GM19239 (cell line): ENCODE measurements around the gene ALCAM.

ENCODE experiments used
- DNase-seq: peaks from one replicate; pipeline ENCODE4 v3.0.0; 2011; ENCODE audit warnings: low spot score; ENCODE audit not compliant: insufficient read length
- FAIRE-seq: peaks from 2 replicates; lab custom pipeline; 2011; peaks lifted over from hg19 to GRCh38; lab: Jason Lieb, UNC

Gene ALCAM

DNA sequence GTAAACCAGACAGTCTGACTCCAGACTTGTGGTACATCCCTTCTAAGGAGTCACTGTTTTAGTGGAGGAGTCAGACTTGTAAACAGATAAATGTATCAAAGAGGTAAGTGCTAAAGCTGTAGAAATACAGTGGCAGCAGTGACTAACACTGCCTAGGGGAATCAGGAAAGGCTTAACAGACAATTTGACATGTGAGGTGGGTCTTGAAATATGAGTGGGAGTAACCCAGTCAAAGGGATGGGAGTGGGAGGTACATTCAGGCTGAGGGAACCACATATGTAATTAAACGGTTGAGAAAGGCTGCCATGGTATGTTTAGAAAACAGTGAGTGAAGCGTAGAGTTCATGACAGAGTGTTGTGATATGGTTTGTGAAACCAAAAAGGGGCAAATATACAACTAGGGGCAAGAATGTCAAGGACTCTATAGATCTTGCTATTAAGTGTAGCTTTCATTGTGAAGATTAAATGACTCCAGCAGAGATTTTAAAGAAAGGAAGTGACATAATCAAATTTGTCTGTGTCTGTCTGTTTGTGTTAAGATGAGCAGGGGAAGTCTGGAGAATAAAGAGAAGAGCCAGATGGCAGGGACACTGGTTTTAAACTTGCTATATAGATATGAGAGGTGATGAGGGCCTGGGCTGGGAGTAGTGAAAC is 11.2 kb upstream of the ALCAM start:
- no peak for FAIRE-seq
- DNase-seq: no peak

DNA sequence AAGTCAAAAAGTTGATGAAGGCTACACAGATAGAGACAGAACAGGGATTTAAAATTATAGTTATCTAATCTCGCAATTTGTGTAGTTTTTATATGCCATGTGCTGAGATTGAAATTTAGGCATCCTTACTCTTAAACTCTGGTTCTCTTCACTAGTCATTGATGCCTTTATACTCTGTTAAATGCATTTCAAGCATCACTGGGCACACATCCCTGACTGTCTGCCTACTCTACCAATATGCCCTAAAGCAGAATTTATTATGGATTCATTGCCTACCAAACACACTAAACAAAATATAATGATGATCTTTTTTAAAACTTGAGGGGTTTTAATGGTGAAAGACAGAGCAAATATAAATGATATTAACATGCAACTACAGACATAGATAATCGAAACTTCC is 10.3 kb upstream of the ALCAM start:
- no peak for DNase-seq
- no peak for FAIRE-seq

DNA sequence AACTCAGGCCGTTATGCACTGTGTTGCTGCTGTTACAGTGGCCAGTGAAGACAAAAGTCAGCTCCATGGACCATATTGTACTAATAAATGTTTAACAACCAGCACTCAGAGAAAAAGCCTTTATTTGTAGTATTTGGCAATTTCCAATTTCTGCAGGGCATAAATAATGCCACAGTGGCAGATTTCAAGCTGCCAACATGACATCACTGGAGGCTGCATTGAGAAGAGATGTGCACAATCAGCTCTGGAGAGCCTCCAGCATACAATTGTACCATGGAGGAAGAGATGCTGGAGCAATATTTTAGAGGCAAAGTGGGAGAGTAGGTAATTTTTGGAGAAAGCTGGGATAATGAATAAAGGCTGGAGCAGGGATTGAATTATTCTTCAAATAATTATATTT is 9.7 kb upstream of the ALCAM start:
- DNase-seq (no peak), FAIRE-seq (no peak)

DNA sequence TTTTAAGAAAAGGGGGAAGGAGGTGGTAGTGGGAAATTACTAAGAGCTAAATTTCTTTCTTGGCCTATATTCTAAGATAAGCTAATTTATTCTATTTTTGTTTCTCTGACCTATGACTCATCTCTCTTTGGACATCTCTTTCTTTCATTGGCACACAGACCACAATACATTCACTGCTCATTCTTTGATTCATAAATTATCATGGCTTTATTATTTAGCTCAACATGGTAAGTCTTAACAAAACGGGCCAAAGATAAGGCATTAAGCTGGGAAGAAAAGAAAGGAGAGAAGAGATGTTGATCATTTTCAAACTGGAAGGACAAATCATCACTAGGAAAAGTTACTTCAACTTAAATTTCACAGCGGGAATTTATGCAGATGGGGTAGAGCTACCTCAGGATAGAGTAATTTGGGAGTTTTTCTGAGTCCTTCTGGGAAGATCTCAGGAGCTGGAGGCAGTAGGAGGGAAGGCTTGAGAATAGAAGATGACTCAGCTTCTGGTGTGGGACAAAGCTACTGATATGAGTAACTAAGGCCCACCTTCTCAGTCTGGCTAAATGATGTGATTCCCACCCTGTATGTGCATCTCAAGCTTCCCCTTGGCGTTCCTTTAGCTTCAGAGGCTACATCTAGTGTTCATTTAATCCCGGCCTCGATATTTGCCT is 7.5 kb upstream of the ALCAM start:
- DNase-seq: no peak
- FAIRE-seq: peak; percentile 11

DNA sequence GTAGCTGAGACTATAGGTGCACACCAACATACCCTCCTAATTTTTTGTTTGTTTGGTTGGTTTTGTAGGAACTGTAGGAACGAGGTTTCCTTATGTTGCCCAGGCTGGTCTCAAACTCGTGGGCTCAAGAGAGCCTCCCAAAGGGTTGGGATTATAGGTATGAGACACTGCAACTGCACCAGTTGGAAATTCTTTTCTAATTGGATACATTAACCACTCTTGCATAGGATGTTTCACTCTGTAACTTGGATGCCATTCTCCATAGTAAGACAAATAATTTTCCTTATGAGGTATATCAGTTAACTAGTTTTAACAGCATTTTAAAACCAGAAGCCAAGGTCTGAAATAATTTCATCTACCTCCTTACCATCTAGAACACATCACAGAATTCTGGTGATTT is 6.7 kb upstream of the ALCAM start:
- no peak for DNase-seq
- no peak for FAIRE-seq

DNA sequence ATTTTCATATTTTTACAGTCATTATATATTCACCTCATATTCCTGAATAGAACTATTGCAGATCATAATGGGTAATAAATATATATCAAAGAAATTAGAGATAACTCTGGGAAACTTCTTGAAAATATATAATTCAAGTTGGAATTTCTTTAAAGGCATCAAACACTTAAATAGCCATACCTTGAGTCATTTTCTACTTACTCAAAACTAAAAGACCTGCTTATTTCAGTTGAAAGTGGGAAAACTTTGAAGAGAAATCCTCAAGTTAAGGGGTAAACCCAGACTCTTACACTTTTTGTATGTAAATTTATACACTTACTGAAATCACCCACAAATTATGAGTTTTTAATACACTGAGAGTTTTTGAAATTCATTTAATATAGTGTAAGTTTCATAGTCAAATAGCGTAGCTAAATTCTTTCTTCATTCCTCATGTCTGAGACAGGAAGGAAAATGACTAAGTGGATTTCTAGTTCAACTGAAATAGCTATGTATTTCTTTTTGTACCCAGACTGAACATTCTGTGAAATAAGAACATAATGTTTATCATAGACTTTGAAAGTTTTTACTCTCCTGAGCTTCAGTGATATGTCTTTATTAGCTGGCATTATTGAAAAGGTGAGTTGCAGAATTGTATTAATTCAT is 4.6 kb upstream of the ALCAM start:
- FAIRE-seq: peak; percentile 23
- no peak for DNase-seq

DNA sequence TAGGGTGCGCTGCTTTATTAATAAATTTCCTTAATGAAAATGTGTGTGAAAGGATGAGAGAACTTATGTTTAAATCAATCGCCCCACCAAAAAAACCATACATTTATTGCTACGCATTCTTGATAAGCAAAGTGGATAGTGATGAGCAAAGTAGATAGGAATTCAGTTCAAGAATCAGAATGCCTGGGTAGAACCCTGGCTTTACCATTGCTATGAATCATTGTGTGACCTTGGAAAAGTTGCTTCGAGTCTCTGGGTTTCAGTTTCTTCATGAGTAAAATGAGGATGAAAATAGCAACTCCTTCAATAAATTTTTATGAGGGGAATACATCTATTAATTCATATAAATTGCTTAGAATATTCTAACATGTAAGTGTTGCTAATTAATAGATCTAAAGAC is 2.6 kb upstream of the ALCAM start:
- no peak for FAIRE-seq
- DNase-seq: no peak

DNA sequence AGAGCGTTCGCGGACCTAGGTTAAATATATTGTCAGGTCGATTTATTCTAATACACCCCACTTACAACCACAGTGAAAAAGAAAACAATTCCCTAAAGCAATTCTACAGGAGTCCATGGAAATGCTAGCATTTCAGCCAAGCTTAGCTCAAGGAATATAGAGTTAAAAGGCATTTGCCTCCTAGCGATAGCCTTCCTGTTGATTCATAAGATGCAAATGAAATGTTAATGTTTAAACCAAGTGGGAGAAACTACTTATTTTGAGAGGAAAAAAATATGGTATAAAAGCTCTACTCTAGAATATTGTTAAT is 1.7 kb upstream of the ALCAM start:
- DNase-seq (no peak), FAIRE-seq (no peak)

DNA sequence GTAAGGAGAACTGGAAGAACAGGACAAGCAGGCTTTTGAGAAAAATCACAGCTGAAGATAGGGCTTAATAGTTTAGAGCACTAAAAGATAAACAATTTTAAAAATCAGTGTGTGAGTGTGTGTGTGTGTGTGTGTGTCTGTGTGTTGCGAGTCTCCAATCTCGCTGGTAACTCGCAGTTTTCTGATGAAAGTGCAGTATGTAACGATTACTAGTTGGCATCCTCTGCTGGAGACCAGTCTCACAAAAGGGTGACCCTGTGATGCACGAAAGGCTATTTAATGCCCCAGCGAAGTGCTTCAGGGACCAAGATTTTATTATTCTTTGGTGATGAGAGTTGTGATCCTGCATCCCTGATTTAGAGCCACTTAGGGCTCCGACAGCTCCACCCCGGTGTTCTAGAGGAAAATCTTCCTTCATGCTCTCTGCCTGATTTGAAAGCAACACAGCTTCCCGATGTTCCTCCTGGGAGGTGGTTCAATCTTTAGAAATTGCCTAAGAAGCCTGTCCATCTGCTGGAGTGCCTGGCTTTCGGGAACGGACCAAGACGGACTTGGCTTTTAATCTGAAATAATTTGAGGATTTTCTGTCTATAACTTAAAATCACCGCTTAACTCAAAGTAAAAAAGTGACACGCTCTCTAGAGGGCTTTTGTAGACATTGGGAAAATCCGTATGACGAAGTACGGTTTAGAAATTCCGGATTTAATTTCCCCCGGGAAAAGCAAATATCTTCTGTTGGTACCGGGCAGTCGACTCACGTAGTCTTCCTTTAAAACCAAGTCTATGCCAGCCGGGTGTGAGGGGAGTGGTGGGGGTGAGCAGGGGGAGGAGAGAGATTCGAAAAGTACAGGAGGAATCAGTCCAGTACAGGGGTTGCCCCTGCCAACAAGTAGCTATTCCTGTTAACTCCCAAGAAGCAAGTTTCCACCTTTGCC is 1.1 kb upstream of the ALCAM start:
- DNase-seq: no peak
- FAIRE-seq: peak; percentile 45

DNA sequence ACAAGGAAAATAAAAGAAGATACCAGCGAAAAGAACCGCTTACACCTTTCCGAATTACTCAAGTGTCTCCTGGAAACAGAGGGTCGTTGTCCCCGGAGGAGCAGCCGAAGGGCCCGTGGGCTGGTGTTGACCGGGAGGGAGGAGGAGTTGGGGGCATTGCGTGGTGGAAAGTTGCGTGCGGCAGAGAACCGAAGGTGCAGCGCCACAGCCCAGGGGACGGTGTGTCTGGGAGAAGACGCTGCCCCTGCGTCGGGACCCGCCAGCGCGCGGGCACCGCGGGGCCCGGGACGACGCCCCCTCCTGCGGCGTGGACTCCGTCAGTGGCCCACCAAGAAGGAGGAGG is 325 bp downstream of the ALCAM start:
- no peak for FAIRE-seq
- no peak for DNase-seq

DNA sequence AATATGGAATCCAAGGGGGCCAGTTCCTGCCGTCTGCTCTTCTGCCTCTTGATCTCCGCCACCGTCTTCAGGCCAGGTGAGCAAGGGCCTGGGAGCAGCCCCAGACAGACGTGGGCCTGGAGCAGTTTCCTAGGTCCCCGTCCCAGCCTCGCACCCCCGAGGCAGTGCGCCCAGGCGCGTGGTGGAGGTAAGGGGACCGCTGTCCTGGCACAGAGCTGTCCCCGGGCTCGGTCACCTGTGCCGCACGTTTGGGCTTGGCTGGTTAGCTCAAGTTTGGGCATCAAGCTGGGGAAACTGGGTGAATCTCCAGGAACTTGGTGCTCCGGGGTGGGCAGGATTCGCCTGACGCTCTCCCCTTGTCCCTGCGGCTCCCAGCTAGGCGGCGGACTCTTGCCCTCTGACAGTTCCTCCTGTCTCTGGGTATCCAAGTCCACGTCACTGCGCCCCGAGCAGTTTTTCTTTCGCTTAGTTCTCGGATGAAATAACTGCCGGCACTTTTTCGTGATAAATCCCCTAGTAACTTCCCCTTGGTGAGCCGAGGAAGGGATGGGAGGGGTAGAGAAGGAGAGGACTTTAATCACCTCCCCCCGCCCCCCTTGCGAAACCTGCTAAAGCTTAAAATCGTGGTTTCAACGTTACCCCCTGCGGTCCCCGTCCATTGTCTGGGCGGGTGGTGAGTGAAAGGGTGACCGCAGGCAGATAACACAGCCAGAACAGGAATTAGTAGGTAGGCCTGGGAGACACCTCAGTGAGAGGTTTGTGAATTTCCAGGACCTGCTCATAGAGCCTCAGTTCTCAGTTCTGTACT is 901 bp downstream of the ALCAM start:
- DNase-seq (no peak), FAIRE-seq (peak; percentile 96)

DNA sequence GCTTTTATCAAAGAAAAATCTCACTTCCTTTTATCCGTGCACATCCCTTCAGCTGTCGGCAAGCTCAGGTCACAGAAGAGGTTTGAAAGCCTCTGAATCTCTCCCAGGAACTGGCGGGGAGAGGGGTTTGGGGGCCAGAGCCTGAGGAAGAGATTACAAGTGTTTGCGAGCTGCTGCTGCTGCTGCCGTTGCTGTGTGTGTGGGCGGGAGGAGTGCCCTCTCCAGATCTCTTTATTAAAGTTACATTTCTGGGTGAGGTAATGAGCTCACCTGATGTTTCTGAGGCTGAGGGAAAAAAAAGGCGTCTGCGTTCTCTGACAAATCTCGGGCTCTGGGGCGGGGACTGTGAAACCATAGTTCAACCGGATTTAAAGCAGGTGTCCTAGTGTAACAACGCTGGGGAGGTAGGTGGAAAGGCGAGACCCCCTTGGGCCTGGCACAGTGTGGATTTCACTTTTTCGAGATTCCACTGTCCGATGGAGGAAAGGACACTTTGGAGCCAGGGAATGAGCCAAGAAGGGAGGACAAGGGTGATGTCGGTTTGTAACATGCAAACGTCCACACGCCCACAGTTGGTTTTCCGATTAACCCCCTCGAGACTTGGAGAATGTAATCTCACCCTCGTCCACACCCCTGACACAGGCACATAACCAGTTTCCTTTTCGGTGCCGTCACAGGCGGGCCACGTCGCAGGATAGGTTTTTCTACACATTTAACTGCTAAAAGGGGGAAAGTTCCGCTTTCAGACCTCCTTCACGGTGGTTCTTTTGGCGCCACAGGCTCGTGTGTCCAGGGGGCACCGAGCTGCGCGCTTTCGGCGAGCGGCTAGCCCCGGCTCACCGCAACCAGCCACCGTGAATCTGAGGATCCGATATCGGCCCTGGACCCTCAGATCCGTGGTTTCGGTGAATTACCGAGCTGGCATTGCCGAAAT is 2.1 kb downstream of the ALCAM start:
- no peak for DNase-seq
- FAIRE-seq: peak; percentile 96

DNA sequence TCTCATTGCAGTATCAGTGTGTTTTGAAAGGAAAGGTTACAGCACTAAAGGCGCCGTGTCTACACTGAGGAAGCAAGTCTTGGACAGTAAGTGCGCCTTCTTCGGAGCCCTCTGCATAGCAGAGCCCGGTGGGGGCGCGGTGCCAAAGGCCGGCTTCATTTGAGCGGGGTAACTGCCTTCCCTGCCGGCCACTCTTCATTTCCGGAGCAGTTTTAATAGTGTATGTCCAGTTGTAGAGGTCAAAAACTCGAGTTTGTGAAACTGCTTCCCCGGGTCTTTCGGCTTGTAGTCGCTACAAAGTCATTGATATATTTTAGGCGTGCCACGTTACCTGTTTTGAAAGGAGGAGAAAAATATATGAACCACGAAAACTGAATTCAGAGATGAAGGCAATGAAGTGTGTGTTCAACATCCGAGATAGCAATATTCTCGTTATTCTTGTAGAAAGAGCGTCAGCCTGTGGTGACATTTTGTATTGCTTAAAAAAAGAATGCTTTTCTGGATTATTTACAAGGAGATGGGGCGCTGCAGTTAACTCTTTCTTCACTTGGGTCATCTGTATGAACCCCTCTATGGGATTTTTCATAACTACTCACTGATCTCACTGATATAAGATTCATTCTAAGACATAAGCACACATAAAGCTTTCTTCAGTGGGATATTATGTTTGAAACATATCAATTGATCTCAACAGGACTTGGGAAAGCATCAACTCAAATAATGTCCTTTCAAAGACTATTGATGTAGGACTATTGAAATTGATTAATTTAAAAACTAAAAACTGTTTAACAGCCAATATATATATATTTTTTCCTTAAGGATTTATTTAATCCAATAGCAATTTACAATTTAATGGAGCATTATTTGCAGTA is 3.0 kb downstream of the ALCAM start:
- FAIRE-seq (no peak), DNase-seq (no peak)

DNA sequence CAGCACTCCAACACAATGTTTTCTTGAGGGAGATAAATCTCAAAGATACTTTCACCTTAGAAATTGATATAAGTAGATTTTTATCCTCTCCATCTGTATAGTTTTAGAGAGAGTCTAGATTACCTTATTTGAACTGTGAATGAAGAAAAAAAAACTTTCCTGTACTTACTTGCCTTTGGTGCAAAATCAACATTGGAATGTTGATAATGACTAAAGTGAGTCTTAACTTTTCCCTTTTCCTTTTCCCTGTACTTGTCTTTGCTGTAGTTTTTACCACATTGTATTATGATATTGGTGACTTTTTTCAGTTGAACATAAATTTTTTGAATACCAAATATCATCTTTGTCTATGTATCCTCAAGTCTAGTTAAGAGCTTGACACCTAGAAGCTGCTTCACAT is 6.7 kb downstream of the ALCAM start:
- no peak for DNase-seq
- FAIRE-seq: peak; percentile 75

DNA sequence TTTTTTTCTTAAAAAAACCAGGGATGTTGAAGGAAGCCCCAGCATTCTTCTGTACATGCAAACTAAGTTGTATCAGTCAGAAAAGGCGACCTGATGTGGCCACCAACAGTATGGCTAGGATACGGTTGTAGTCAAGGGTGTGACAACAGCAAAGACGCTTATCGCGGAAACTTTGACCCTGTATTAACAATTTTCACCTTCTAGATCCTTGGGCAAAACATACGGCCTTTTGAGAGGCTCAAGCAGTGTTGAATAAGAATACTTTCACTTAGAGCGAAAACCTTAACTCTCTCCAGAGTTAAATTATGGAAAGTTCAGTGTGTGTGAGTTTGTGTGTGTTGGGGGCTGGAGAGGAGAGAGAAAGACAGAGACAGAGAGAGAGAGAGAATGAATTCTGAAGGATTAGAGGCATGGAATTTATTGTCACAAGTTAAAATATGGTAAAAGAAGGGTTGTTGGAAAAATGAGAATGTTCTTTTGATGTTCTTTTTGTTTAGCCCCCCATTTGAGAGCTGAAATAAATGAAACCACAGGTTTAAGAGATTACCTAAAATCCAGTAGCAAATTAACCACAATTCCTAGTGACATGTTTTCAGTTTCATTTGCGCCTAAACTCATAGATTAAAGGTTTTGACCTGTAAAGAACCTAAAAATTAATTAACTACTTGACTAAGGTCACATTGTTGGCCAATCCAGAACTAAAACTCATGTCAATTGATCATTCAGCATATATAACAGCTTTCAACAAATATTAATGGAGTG is 9.2 kb downstream of the ALCAM start:
- DNase-seq: no peak
- peak; percentile 31 for FAIRE-seq

DNA sequence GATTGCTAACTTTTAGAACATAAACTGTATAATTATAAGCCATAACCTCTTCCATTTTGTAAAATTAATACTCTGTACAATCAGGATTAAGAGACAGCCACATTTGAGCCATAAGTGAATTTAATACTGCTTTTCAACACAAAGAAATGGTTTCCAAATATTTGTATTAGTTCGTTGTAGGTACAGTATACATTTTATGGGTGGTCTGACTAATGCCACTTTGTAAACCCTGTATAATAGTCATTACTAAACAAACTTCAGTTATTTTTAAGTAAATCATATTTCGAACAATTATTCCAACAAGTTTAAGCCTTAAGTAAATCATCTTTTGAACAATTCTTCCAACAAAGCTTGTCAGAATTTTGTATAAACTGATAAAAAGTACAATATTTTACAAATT is 11.0 kb downstream of the ALCAM start:
- DNase-seq (no peak), FAIRE-seq (peak; percentile 61)

DNA sequence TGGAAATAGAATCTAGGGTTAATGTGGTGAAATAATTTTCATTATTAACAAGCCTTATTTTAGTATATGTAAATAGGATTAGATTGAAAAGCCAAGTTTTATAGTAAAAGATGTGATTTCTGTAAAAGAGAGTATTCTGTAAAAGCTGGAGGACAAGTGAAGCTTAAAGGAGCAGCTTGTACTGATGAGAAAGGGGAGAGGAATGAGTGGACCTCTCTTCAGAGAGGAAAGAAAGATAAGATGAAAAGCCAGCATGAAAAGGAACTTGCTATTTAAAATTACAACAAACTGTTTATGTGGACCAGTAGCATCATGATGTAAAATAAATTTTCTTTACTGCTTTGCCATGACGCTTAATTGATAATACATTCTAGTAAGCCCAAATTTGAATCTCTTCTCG is 18.5 kb downstream of the ALCAM start:
- FAIRE-seq: peak; percentile 39

More for the DNA sequence above, 18.5 kb downstream of the ALCAM start:
- DNase-seq: no peak
